Spleen (tissue), 7 donors: ENCODE measurements around the gene GOLGA8R.
"Not testable (repeated sequence)": the region's sequence is repeated elsewhere in the genome, so short reads cannot be mapped to it uniquely, and the experiment has no call there.

Source experiments
- CTCF ChIP-seq, 11 experiments: fragments of 200-600 bp in 7 of 11; fragments of 450-650 bp in 4 of 11; sonication (generic) in 4 of 11; IDR thresholded peaks in 8 of 11; conservative IDR thresholded peaks in 3 of 11; 1 replicate in 7 of 11; 2 replicates in 4 of 11; pipeline versions ENCODE4 v1.4.0 to v1.8.0; 2016 to 2021; ENCODE audit warnings: antibody characterized with exemption in 11 of 11, inconsistent platforms in 4 of 11, mild to moderate bottlenecking in 1 of 11
- POLR2A ChIP-seq, 3 donors: fragments of 450-650 bp; IDR thresholded peaks; one replicate each; pipeline ENCODE4 v1.5.1; 2017; ENCODE audit warnings: antibody characterized with exemption in 3 of 3, mild to moderate bottlenecking in 1 of 3
- POLR2AphosphoS5 ChIP-seq, 3 donors: sonication (generic); formaldehyde crosslinking; IDR thresholded peaks; one replicate each; pipeline ENCODE4 v1.5.1; 2017; ENCODE audit warnings: antibody characterized with exemption in 3 of 3
- donor health status: DM: no; HTN: no; CAD: no; lungs with moderate emphysema.
- donor health status: DM: no; HTN: no; CAD: no.
- donor health status: DM: no; HTN: no; CAD: no.

- TF ChIP-seq CTCF (IDR thresholded peaks at IDR 0.05 in 8 of 11, conservative IDR thresholded peaks at IDR 0.05 in 3 of 11); POLR2A (IDR thresholded peaks at IDR 0.05); POLR2AphosphoS5 (IDR thresholded peaks at IDR 0.05): not testable (repeated sequence)
These were observed 21.8 kb upstream of the GOLGA8R start for GRCh38 chr15:30435878-30436277.
